WTC11 (cell line): ENCODE results near the gene SGIP1. TPM values are rescaled to one million over a fixed set of nuclear protein-coding genes. Genes with fewer than 3 reads are reported as not detected.

Experiments
- ATAC-seq: fragments of 200-7000 bp; cut with Tn5 transposase; 2 replicates; pipeline ENCODE4 v1.10.0; 2021; ENCODE audit warnings: mild to moderate bottlenecking, moderate library complexity
- CTCF ChIA-PET: fragments of 300-600 bp; sonication (Branson Sonifier 250); formaldehyde crosslinking; loops from one replicate; lab custom pipeline; 2021; ENCODE audit warnings: antibody characterized with exemption; lab: Charles Lee
- POLR2A ChIA-PET: fragments of 350-600 bp; sonication (Branson Sonifier 250); formaldehyde crosslinking; loops from one replicate; lab custom pipeline; 2021; ENCODE audit warnings: antibody characterized with exemption; lab: Charles Lee
- DNase-seq: peaks from one replicate; pipeline ENCODE4 v3.0.0; 2021; ENCODE audit warnings: low spot score
- H3K27ac Mint-ChIP-seq: 2 replicates; pipeline ENCODE4 v1.8.0; 2021; ENCODE audit warnings: mixed read lengths
- H3K27me3 Mint-ChIP-seq: 2 replicates; pipeline ENCODE4 v1.8.0; 2021; ENCODE audit warnings: low read depth, mild to moderate bottlenecking, moderate library complexity, mixed read lengths
- H3K36me3 Mint-ChIP-seq: 2 replicates; pipeline ENCODE4 v1.8.0; 2021; ENCODE audit warnings: mixed read lengths
- H3K4me1 Mint-ChIP-seq: 2 replicates; pipeline ENCODE4 v1.8.0; 2022; ENCODE audit warnings: mixed read lengths
- H3K4me3 Mint-ChIP-seq: 2 replicates; pipeline ENCODE4 v1.8.0; 2021; ENCODE audit warnings: mild to moderate bottlenecking, moderate library complexity, mixed read lengths
- H3K9me3 Mint-ChIP-seq: 2 replicates; pipeline ENCODE4 v1.8.0; 2021; ENCODE audit warnings: mixed read lengths
- CDX4 ChIP-seq: fragments of 250-450 bp; sonication (Bioruptor Pico); IDR thresholded peaks from 2 replicates; pipeline ENCODE4 v1.9.0; 2021; ENCODE audit warnings: moderate library complexity, mild to moderate bottlenecking, inconsistent platforms, borderline replicate concordance
- CREM ChIP-seq: sonication (generic); formaldehyde crosslinking; IDR thresholded peaks from 2 replicates; pipeline ENCODE4 v1.8.1; 2022; ENCODE audit warnings: mild to moderate bottlenecking, missing genetic modification reagents, moderate library complexity
- E2F4 ChIP-seq: sonication (generic); formaldehyde crosslinking; IDR thresholded peaks from 2 replicates; pipeline ENCODE4 v1.8.1; 2022; ENCODE audit warnings: low read depth, mild to moderate bottlenecking, moderate library complexity, missing genetic modification reagents, borderline replicate concordance
- E2F5 ChIP-seq: sonication (generic); formaldehyde crosslinking; IDR thresholded peaks from 2 replicates; pipeline ENCODE4 v1.8.1; 2022; ENCODE audit warnings: mild to moderate bottlenecking, moderate library complexity, missing genetic modification reagents
- ELF4 ChIP-seq: sonication (generic); formaldehyde crosslinking; IDR thresholded peaks from 2 replicates; pipeline ENCODE4 v1.8.1; 2022; ENCODE audit warnings: low read depth, mild to moderate bottlenecking, moderate library complexity, missing genetic modification reagents
- EMX1 ChIP-seq: fragments of 250-450 bp; sonication (Bioruptor Pico); IDR thresholded peaks from 2 replicates; pipeline ENCODE4 v1.8.0; 2021; ENCODE audit warnings: mild to moderate bottlenecking
- IRF1 ChIP-seq: sonication (generic); formaldehyde crosslinking; IDR thresholded peaks from 2 replicates; pipeline ENCODE4 v1.8.0; 2023; ENCODE audit warnings: missing genetic modification reagents
- IRF2 ChIP-seq: sonication (generic); formaldehyde crosslinking; IDR thresholded peaks from 2 replicates; pipeline ENCODE4 v1.8.0; 2022; ENCODE audit warnings: low read depth, missing genetic modification reagents, borderline replicate concordance
- MXD4 ChIP-seq: fragments of 250-450 bp; sonication (Bioruptor Pico); IDR thresholded peaks from 2 replicates; pipeline ENCODE4 v1.8.0; 2021; ENCODE audit warnings: mild to moderate bottlenecking, moderate library complexity, borderline replicate concordance
- MYBL2 ChIP-seq: sonication (generic); formaldehyde crosslinking; IDR thresholded peaks from 2 replicates; pipeline ENCODE4 v1.8.1; 2023; ENCODE audit warnings: mild to moderate bottlenecking, moderate library complexity, missing genetic modification reagents
- NFE2L1 ChIP-seq: sonication (generic); formaldehyde crosslinking; IDR thresholded peaks from 2 replicates; pipeline ENCODE4 v1.8.1; 2023; ENCODE audit warnings: missing genetic modification reagents
- NFYB ChIP-seq: sonication (generic); formaldehyde crosslinking; conservative IDR thresholded peaks from 2 replicates; pipeline ENCODE4 v1.8.0; 2022; ENCODE audit warnings: low read depth, missing genetic modification reagents
- SOX15 ChIP-seq: fragments of 250-450 bp; sonication (Bioruptor Pico); IDR thresholded peaks from 2 replicates; pipeline ENCODE4 v1.9.0; 2021; ENCODE audit warnings: mild to moderate bottlenecking
- ZNF121 ChIP-seq: sonication (generic); formaldehyde crosslinking; IDR thresholded peaks from 2 replicates; pipeline ENCODE4 v1.8.0; 2023; ENCODE audit warnings: missing genetic modification reagents
- ZNF219 ChIP-seq: sonication (generic); formaldehyde crosslinking; IDR thresholded peaks from 2 replicates; pipeline ENCODE4 v1.8.0; 2023; ENCODE audit warnings: missing genetic modification reagents, mild to moderate bottlenecking, borderline replicate concordance
- ZNF263 ChIP-seq: sonication (generic); formaldehyde crosslinking; IDR thresholded peaks from 2 replicates; pipeline ENCODE4 v1.8.1; 2022; ENCODE audit warnings: low read depth, mild to moderate bottlenecking, moderate library complexity, missing genetic modification reagents
- total RNA-seq: library from RNA; stranded (reverse); gene quantifications from 3 replicates; pipeline ENCODE4 v1.2.3, GENCODE V29; 2021
- TF ChIP-seq, protein P1 (sequence below): sonication (generic); formaldehyde crosslinking; IDR thresholded peaks from 2 replicates; pipeline ENCODE4 v1.8.1; 2023; ENCODE audit warnings: mild to moderate bottlenecking, missing genetic modification reagents, borderline replicate concordance
- TF ChIP-seq, protein P2 (sequence below): sonication (generic); formaldehyde crosslinking; IDR thresholded peaks from 2 replicates; pipeline ENCODE4 v1.8.0; 2023; ENCODE audit warnings: mild to moderate bottlenecking, missing genetic modification reagents
- TF ChIP-seq, protein P3 (sequence below): sonication (generic); formaldehyde crosslinking; IDR thresholded peaks from 2 replicates; pipeline ENCODE4 v1.8.1; 2023; ENCODE audit warnings: mild to moderate bottlenecking, moderate library complexity, missing genetic modification reagents

Gene SGIP1
- total RNA-seq, 1 experiment from 2014 or later, result 3.9 TPM

DNA sequence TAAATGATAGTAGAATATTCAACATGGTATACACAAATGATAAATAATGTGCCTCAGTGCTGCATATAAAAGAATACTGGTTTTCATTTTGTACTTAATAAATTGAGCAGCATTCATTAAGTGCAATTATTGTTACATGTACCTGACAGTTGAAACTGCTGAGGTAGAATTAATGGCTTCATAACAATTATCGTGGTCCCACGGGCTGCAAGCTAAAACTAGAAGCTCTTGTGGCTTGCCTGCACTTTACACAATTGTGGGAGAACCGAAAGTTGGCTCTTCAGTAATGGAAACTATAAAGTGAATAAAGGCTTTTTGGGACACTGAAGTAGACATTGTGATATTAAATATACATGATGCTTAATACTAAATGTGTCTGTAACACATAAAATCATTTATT lies 243.9 kb downstream of the SGIP1 start (continued):
- TF ChIP-seq, protein P1, sequence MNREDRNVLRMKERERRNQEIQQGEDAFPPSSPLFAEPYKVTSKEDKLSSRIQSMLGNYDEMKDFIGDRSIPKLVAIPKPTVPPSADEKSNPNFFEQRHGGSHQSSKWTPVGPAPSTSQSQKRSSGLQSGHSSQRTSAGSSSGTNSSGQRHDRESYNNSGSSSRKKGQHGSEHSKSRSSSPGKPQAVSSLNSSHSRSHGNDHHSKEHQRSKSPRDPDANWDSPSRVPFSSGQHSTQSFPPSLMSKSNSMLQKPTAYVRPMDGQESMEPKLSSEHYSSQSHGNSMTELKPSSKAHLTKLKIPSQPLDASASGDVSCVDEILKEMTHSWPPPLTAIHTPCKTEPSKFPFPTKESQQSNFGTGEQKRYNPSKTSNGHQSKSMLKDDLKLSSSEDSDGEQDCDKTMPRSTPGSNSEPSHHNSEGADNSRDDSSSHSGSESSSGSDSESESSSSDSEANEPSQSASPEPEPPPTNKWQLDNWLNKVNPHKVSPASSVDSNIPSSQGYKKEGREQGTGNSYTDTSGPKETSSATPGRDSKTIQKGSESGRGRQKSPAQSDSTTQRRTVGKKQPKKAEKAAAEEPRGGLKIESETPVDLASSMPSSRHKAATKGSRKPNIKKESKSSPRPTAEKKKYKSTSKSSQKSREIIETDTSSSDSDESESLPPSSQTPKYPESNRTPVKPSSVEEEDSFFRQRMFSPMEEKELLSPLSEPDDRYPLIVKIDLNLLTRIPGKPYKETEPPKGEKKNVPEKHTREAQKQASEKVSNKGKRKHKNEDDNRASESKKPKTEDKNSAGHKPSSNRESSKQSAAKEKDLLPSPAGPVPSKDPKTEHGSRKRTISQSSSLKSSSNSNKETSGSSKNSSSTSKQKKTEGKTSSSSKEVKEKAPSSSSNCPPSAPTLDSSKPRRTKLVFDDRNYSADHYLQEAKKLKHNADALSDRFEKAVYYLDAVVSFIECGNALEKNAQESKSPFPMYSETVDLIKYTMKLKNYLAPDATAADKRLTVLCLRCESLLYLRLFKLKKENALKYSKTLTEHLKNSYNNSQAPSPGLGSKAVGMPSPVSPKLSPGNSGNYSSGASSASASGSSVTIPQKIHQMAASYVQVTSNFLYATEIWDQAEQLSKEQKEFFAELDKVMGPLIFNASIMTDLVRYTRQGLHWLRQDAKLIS, result no peak

DNA sequence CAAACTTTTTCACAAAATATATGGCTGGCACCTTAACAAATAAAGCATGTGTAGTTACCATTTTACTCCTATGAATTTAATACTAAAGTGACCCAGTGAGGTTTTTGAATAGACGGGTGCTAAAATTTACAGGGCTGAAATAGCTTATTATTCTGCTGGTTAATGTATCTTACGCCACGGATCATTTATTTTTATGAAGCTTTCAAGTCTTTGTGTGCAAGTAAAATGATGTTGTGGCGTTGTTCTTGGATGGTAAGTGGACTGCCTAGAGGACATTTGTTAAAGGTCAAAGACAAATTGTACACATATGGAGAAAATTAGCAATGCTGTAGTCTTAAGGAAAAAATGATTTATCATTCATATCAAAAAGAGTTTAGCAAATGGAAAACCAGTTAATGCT lies 244.3 kb downstream of the SGIP1 start:
- no peak for DNase-seq
- ATAC-seq, result no peak
- Mint-ChIP-seq H3K27ac (no peak overlapping the region), H3K27me3 (no peaks in the 10 kb centered on the region; the same call in 1 of the 2 replicates)
- TF ChIP-seq MXD4 (CRISPR knock-in tag) (no peak), E2F4 (CRISPR knock-in tag) (no peak), IRF1 (CRISPR knock-in tag) (no peak), IRF2 (no peak), CDX4 (CRISPR knock-in tag) (no peak), NFYB (CRISPR knock-in tag) (no peak), MYBL2 (CRISPR knock-in tag) (no peak), ELF4 (CRISPR knock-in tag) (no peak), SOX15 (CRISPR knock-in tag) (no peak), ZNF121 (CRISPR knock-in tag) (no peak), CREM (CRISPR knock-in tag) (no peak), ZNF219 (CRISPR knock-in tag) (no peak), E2F5 (CRISPR knock-in tag) (no peak), NFE2L1 (CRISPR knock-in tag) (no peak), ZNF263 (CRISPR knock-in tag) (no peak), EMX1 (CRISPR knock-in tag) (no peak)
- TF ChIP-seq, protein P2, sequence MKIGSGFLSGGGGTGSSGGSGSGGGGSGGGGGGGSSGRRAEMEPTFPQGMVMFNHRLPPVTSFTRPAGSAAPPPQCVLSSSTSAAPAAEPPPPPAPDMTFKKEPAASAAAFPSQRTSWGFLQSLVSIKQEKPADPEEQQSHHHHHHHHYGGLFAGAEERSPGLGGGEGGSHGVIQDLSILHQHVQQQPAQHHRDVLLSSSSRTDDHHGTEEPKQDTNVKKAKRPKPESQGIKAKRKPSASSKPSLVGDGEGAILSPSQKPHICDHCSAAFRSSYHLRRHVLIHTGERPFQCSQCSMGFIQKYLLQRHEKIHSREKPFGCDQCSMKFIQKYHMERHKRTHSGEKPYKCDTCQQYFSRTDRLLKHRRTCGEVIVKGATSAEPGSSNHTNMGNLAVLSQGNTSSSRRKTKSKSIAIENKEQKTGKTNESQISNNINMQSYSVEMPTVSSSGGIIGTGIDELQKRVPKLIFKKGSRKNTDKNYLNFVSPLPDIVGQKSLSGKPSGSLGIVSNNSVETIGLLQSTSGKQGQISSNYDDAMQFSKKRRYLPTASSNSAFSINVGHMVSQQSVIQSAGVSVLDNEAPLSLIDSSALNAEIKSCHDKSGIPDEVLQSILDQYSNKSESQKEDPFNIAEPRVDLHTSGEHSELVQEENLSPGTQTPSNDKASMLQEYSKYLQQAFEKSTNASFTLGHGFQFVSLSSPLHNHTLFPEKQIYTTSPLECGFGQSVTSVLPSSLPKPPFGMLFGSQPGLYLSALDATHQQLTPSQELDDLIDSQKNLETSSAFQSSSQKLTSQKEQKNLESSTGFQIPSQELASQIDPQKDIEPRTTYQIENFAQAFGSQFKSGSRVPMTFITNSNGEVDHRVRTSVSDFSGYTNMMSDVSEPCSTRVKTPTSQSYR, result no peak
- TF ChIP-seq, protein P1, result no peak
- TF ChIP-seq, protein P3, sequence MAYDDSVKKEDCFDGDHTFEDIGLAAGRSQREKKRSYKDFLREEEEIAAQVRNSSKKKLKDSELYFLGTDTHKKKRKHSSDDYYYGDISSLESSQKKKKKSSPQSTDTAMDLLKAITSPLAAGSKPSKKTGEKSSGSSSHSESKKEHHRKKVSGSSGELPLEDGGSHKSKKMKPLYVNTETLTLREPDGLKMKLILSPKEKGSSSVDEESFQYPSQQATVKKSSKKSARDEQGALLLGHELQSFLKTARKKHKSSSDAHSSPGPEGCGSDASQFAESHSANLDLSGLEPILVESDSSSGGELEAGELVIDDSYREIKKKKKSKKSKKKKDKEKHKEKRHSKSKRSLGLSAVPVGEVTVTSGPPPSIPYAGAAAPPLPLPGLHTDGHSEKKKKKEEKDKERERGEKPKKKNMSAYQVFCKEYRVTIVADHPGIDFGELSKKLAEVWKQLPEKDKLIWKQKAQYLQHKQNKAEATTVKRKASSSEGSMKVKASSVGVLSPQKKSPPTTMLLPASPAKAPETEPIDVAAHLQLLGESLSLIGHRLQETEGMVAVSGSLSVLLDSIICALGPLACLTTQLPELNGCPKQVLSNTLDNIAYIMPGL (CRISPR knock-in tag), result no peak
- TF ChIP-seq, all 79 proteins: peak for 0
- H3K4me3 Mint-ChIP-seq, result no peak overlapping the region
- ChIA-PET POLR2A (no interaction called here), CTCF (no interaction called here)
- no peaks in the 10 kb centered on the region for H3K4me1 Mint-ChIP-seq
- H3K9me3 Mint-ChIP-seq, result peaks cover 32% of the 10 kb centered on the region
- peaks cover 24% of the 10 kb centered on the region for H3K36me3 Mint-ChIP-seq
